Measurements from ENCODE around the gene PCDHGA6.
A peak's percentile ranks its signal among the peaks of the same experiment; 100 is the strongest.
"Not testable (repeated sequence)": the region's sequence is repeated elsewhere in the genome, so short reads cannot be mapped to it uniquely, and the experiment has no call there.

The PCDHGA6 gene

DNA sequence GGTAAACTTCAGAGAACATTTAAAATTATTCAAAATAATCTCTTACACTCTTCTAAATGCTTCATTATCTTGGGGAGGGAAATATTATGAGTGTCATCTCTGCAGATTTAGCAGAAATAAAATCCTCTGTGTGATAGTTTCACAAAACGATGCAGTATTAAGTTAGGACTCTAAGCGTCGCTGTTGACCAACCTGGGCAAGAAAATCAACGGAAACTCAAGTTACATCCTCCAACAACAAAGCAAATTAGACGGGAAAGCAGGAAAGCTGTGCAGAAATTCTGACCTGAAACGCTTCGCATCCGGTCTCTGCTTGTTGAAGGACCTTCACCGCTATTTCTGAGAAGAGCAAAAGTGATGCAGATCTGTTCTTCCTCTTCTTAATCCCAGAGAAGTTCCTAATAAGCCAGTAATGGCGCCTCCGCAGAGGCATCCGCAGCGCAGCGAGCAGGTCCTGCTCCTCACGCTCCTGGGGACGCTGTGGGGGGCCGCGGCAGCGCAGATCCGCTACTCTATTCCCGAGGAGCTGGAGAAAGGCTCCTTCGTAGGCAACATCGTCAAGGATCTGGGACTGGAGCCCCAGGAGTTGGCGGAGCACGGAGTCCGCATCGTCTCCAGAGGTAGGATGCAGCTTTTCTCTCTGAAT, at the start of gene PCDHGA6:
Gene PCDHGA6, plus strand, starts transcription at position 219 of the 645 bp plus-strand sequence. Its CDS starts 193 bp downstream, at position 412.
- DNase-seq (ENCODE audit: low read depth): no peak

GRCh38 chr5:141326088-141326854, 47.4 kb upstream of the PCDHGA6 start:
- peak; percentile 62 for DNase-seq (ENCODE audit: low read depth)

GRCh38 chr5:141328231-141328630, 45.5 kb upstream of the PCDHGA6 start:
- no peak for DNase-seq (ENCODE audit: low read depth)

- no peak for DNase-seq (ENCODE audit: low read depth)
These were observed 43.2 kb upstream of the PCDHGA6 start, which contains the start of gene PCDHGA1 for GRCh38 chr5:141330299-141331080. Gene PCDHGA1 (plus strand): TSS chr5:141330514.

- not testable (repeated sequence) for DNase-seq (ENCODE audit: low read depth)
These were observed 41.1 kb upstream of the PCDHGA6 start for GRCh38 chr5:141332571-141332970.

DNA sequence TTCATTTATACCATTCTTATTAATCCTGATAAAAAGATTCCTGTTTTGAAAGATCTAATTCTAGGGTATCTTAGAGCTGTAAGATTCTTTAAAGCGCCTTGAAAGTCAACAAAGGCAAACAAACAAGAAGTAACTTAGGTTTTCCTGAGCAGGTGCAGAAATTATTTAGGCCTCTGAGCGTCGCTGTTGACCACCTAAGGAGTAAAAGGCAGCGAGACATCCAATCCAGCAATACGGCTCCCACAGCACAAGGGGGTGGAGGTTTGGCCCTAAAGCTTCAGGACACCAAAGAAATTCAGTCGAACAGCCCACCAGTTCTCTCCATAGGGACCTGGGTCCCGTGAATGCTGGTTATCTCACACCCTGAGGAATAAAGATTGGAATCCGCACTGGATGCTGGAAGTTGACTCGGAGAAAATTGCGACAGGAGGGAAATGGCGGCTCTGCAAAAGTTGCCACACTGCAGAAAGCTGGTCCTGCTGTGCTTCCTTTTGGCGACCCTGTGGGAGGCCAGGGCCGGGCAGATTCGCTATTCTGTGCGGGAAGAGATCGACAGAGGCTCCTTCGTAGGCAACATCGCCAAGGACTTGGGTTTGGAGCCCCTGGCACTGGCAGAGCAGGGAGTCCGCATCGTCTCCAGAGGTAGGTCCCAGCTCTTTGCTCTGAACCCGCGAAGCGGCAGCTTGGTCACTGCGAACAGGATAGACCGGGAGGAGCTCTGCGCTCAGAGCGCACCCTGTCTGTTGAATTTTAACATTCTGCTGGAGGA, 35.0 kb upstream of the PCDHGA6 start, which contains the start of gene PCDHGA2:
Gene PCDHGA2, plus strand, starts transcription at position 223 of the 769 bp plus-strand sequence.
- DNase-seq (ENCODE audit: low read depth): no peak

DNA sequence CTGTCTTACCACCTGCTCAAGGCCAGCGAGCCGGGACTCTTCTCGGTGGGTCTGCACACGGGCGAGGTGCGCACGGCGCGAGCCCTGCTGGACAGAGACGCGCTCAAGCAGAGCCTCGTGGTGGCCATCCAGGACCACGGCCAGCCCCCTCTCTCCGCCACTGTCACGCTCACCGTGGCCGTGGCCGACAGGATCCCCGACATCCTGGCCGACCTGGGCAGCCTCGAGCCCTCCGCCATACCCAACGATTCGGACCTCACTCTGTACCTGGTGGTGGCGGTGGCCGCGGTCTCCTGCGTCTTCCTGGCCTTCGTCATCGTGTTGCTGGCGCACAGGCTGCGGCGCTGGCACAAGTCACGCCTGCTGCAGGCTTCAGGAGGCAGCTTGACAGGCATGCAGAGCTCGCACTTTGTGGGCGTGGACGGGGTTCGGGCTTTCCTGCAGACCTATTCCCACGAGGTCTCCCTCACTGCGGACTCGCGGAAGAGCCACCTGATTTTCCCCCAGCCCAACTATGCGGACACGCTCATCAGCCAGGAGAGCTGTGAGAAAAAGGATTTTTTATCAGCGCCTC, 32.8 kb upstream of the PCDHGA6 start:
- not testable (repeated sequence) for DNase-seq (ENCODE audit: low read depth)

DNA sequence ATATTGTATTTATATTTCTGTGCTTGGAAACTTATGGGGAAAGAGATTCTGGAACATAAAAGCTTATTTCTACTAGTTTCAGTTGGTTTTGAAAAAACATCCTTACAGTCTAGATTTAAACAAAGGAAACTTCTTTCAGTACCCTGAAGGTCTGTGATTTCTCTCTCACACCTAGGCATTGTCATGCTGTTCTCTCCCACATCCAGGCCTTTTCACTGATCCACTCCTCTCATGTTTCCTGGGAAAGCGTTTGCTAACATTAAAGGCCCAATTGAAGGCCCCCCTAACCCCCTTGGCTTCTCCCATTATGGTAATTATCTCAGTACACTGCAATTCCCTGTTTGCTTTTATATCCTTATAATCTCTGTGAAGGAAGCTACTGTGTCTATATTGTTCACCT, 30.9 kb upstream of the PCDHGA6 start:
- DNase-seq (ENCODE audit: low read depth): no peak

DNA sequence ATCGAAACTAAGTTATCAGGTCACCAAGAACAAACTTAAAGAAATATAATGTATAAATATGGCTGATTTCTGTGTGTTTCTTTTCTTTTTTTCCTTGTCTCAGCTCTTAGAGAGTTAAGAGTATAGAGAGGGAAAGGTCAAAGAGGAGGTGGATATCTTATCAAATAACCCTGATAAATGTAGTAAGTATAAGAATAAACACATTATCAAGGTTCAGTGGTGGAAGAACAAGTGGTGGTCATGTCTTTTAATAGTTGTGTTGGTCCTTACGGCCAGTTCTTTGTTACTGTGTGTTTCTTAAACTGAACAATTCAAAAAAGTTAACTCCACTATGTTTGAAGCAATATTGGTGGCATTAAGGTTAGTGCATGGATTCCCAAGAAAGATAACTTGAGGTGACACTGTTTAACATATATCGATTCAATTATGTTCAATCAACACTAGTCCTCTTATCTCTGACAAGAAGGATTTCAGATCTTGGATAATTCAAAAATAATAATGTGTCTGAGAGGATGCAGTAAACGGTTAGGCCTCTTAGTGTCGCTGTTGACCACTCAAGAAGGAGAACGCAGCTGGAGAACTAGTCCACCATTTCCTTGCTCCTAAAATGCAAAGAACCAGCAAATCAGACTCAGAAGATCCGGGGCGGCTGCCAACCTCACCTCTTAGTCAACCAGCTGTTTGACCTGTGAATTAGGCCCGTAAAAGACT, 30.3 kb upstream of the PCDHGA6 start, which contains the start of gene PCDHGA3:
Gene PCDHGA3, plus strand, starts transcription at position 588 of the 711 bp plus-strand sequence. CDS start 205 bp downstream, outside the sequence.
- no peak for DNase-seq (ENCODE audit: low read depth)

GRCh38 chr5:141343953-141344463, 29.7 kb upstream of the PCDHGA6 start:
- DNase-seq (ENCODE audit: low read depth): no peak

DNA sequence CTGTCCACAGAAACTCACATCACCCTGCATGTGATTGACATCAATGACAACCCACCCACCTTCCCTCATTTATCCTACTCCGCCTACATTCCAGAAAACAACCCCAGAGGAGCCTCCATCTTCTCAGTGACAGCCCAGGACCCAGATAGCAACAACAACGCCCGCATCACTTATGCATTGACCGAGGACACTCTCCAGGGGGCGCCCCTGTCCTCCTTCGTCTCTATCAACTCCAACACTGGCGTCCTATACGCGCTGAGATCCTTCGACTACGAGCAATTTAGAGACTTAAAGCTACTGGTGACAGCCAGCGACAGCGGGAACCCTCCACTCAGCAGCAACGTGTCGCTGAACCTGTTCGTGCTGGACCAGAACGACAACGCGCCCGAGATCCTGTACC, 28.4 kb upstream of the PCDHGA6 start:
- no peak for DNase-seq (ENCODE audit: low read depth)

- not testable (repeated sequence) for DNase-seq (ENCODE audit: low read depth)
These were observed 27.7 kb upstream of the PCDHGA6 start for GRCh38 chr5:141346017-141346416.

DNA sequence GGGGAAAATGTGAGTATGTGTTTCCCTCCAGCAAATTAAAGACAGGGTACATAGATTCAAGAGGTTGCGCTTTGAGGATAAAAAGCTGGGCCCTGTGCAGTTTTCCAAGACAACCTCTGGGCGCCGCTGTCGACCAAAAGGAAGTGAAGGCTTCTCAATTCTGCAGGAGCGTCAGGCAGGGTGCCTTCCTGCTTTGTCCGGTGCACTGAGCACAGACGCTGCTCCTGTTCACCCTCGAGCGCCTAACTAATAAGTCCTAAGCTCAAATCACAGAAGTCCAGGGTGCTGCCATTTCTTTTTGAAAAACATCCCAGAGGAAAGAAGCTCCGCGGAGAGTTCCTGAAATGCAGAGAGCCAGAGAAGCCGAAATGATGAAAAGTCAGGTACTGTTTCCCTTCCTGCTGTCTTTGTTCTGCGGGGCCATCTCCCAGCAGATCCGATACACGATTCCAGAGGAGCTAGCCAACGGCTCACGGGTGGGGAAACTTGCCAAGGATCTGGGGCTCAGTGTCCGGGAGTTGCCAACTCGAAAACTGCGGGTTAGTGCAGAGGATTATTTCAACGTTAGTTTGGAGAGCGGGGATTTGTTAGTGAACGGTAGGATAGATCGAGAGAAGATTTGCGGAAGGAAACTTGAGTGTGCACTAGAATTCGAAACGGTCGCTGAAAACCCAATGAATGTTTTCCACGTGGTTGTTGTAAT, 23.6 kb upstream of the PCDHGA6 start, which contains the start of gene PCDHGB1:
Gene PCDHGB1, plus strand, starts transcription at position 183 of the 703 bp plus-strand sequence. Its CDS starts 162 bp downstream, at position 345.
- DNase-seq (ENCODE audit: low read depth): peak; percentile 50

- DNase-seq (ENCODE audit: low read depth): no peak
These were observed 22.1 kb upstream of the PCDHGA6 start for GRCh38 chr5:141351591-141351990.

DNA sequence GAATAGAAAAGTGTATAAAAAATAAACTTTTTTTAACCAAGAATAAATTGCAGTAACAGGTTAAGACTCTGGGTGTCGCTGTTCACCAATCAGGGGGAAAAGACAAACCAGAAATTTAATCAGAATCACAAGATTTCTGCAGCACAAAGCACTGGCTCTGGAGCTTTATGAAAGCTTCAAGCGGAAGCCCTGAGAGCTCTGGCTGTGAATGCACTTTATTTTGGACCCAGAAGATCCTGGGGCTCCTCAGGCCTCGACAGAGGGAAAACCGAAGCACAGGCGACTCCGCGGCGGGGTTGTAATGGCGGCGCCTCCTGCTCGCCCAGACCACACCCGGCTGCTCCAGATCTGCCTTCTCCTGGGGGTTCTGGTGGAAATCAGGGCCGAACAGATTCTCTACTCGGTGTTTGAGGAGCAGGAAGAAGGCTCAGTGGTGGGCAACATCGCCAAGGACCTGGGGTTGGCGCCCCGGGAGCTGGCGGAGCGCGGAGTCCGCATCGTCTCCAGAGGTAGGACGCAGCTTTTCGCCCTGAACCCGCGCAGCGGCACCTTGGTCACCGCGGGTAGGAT, 18.7 kb upstream of the PCDHGA6 start, which contains the start of gene PCDHGA4:
Gene PCDHGA4, plus strand, starts transcription at position 122 of the 570 bp plus-strand sequence. Its CDS starts 87 bp downstream, at position 209.
- no peak for DNase-seq (ENCODE audit: low read depth)

GRCh38 chr5:141355641-141356040, 18.1 kb upstream of the PCDHGA6 start:
- no peak for DNase-seq (ENCODE audit: low read depth)

DNA sequence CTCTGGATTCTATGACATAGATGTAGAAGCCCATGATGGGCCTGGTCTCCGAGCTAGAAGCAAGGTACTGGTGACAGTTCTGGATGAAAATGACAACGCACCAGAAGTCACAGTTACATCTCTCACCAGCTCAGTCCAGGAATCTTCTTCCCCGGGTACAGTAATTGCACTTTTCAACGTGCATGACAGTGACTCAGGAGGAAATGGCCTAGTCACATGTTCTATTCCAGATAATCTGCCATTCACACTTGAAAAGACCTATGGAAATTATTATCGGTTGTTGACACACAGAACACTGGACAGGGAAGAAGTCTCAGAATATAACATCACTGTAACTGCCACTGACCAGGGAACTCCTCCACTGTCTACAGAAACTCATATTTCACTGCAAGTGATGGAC, 17.6 kb upstream of the PCDHGA6 start:
- DNase-seq (ENCODE audit: low read depth): no peak

DNA sequence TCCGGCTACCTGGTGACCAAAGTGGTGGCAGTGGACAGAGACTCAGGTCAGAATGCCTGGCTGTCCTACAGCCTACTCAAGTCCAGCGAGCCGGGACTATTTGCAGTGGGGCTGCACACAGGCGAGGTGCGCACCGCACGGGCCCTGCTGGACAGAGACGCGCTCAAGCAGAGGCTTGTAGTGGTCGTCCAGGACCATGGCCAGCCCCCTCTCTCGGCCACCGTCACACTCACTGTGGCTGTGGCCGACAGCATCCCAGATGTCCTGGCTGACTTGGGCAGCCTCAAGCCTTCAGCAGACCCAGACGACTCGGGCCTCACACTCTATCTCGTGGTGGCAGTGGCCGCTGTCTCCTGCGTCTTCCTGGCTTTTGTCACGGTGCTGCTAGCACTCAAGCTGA, 16.7 kb upstream of the PCDHGA6 start:
- no peak for DNase-seq (ENCODE audit: low read depth)
